GM23338 (cell line): ENCODE data around the gene RFC2. TPM values are rescaled to one million over a fixed set of nuclear protein-coding genes. Genes with fewer than 3 reads are reported as not detected.
A peak's percentile ranks its signal among the peaks of the same experiment; 100 is the strongest.

ENCODE experiments used
- ATAC-seq: fragments of 200-7000 bp; cut with Tn5 transposase; 3 replicates; pipeline ENCODE4 v1.9.1; 2020
- DNase-seq: peaks from one replicate; pipeline ENCODE4 v3.0.0-alpha.2; 2015; ENCODE audit warnings: low spot score
- H2AFZ ChIP-seq: fragments of 200-600 bp; sonication (generic); 2 replicates; pipeline ENCODE4 v1.8.0; 2016; ENCODE audit warnings: antibody characterized with exemption, mild to moderate bottlenecking, moderate library complexity
- H3F3A ChIP-seq: fragments of 200-600 bp; sonication (generic); replicated peaks from 2 replicates; pipeline ENCODE4 v1.8.0; 2017; ENCODE audit warnings: antibody characterized with exemption, mixed run types, low read depth
- H3K27ac ChIP-seq: fragments of 200-600 bp; sonication (generic); 2 replicates; pipeline ENCODE4 v1.6.1; 2016; ENCODE audit warnings: low read depth
- H3K27me3 ChIP-seq: fragments of 200-600 bp; sonication (generic); 2 replicates; pipeline ENCODE4 v1.8.0; 2016; ENCODE audit warnings: mild to moderate bottlenecking, mixed run types, moderate library complexity; ENCODE audit not compliant: insufficient read depth
- H3K36me3 ChIP-seq: fragments of 200-600 bp; sonication (generic); 2 replicates; pipeline ENCODE4 v1.8.0; 2016; ENCODE audit warnings: mild to moderate bottlenecking; ENCODE audit not compliant: insufficient read depth
- H3K4me1 ChIP-seq: fragments of 200-600 bp; sonication (generic); 2 replicates; pipeline ENCODE4 v1.8.0; 2016; ENCODE audit warnings: mild to moderate bottlenecking, moderate library complexity; ENCODE audit not compliant: insufficient read depth
- H3K4me2 ChIP-seq: fragments of 200-600 bp; sonication (generic); 2 replicates; pipeline ENCODE4 v1.7.1; 2017; ENCODE audit warnings: mixed run types
- H3K4me3 ChIP-seq: fragments of 200-600 bp; sonication (generic); 2 replicates; pipeline ENCODE4 v1.6.1; 2016; ENCODE audit warnings: mixed run types
- H3K79me2 ChIP-seq: fragments of 200-600 bp; sonication (generic); replicated peaks from 2 replicates; pipeline ENCODE4 v1.8.0; 2017; ENCODE audit warnings: mild to moderate bottlenecking; ENCODE audit not compliant: insufficient read depth
- H3K9me2 ChIP-seq: fragments of 200-600 bp; sonication (generic); 2 replicates; pipeline ENCODE4 v1.8.0; 2017; ENCODE audit not compliant: insufficient read depth
- H4K20me1 ChIP-seq: fragments of 200-600 bp; sonication (generic); replicated peaks from 2 replicates; pipeline ENCODE4 v1.8.0; 2017; ENCODE audit warnings: mild to moderate bottlenecking; ENCODE audit not compliant: insufficient read depth
- H3K27ac Mint-ChIP-seq: 2 replicates; pipeline ENCODE4 v1.8.0; 2020; ENCODE audit warnings: inconsistent platforms, mild to moderate bottlenecking, moderate library complexity, mixed read lengths
- H3K27me3 Mint-ChIP-seq: 3 replicates; pipeline ENCODE4 v1.8.0; 2022; ENCODE audit warnings: low read depth, mild to moderate bottlenecking, moderate library complexity, mixed read lengths, inconsistent platforms; ENCODE audit not compliant: insufficient read depth, poor library complexity
- H3K36me3 Mint-ChIP-seq: 3 replicates; pipeline ENCODE4 v1.8.0; 2021; ENCODE audit warnings: low read depth, mild to moderate bottlenecking, inconsistent platforms, moderate library complexity, mixed read lengths
- H3K4me1 Mint-ChIP-seq: 3 replicates; pipeline ENCODE4 v1.8.0; 2020; ENCODE audit warnings: mild to moderate bottlenecking, inconsistent platforms, mixed read lengths
- H3K4me3 Mint-ChIP-seq: 3 replicates; pipeline ENCODE4 v1.8.0; 2021; ENCODE audit warnings: moderate library complexity, mild to moderate bottlenecking, inconsistent platforms, mixed read lengths
- H3K9me3 Mint-ChIP-seq: 3 replicates; pipeline ENCODE4 v1.8.0; 2020; ENCODE audit warnings: moderate library complexity, mild to moderate bottlenecking, inconsistent platforms, mixed read lengths
- EZH2phosphoT487 ChIP-seq: fragments of 200-600 bp; sonication (generic); IDR thresholded peaks from one replicate; pipeline ENCODE4 v1.8.1; 2018; ENCODE audit warnings: antibody characterized with exemption; ENCODE audit not compliant: unreplicated experiment
- JUNB ChIP-seq: IDR thresholded peaks from one replicate; pipeline ENCODE4 v1.6.1; 2016; ENCODE audit warnings: antibody characterized with exemption; ENCODE audit not compliant: unreplicated experiment
- NANOG ChIP-seq: IDR thresholded peaks from 2 replicates; pipeline ENCODE4 v1.6.1; 2016; ENCODE audit warnings: antibody characterized with exemption, borderline replicate concordance
- POLR2AphosphoS5 ChIP-seq: IDR thresholded peaks from 2 replicates; pipeline ENCODE4 v1.6.1; 2016; ENCODE audit warnings: antibody characterized with exemption, low read depth
- REST ChIP-seq: IDR thresholded peaks from one replicate; pipeline ENCODE4 v1.6.1; 2018; ENCODE audit warnings: antibody characterized with exemption; ENCODE audit not compliant: unreplicated experiment
- STAT1 ChIP-seq: IDR thresholded peaks from one replicate; pipeline ENCODE4 v1.6.1; 2016; ENCODE audit warnings: antibody characterized with exemption; ENCODE audit not compliant: unreplicated experiment
- ZNF114 ChIP-seq: fragments of 250-450 bp; sonication (Bioruptor Pico); IDR thresholded peaks from 2 replicates; pipeline ENCODE4 v1.5.0; 2020; ENCODE audit warnings: mild to moderate bottlenecking, moderate library complexity
- ZNF331 ChIP-seq: fragments of 250-450 bp; sonication (Bioruptor Pico); IDR thresholded peaks from 2 replicates; pipeline ENCODE4 v1.5.0; 2020; ENCODE audit warnings: low read depth, mild to moderate bottlenecking, moderate library complexity
- ZNF462 ChIP-seq: fragments of 250-450 bp; sonication (Bioruptor Pico); IDR thresholded peaks from 2 replicates; pipeline ENCODE4 v1.5.0; 2020; ENCODE audit warnings: mild to moderate bottlenecking, moderate library complexity
- polyA plus RNA-seq: library from polyadenylated mRNA; unstranded; fragments of >200 nt; fragmentation: Nextera tagmentation; extraction: Ambion mirVana; gene quantifications from 2 replicates; pipeline ENCODE4 v1.2.1, GENCODE V29; 2016
- total RNA-seq: library from RNA; depleted of rRNA; stranded (reverse); fragments of >200 nt; shearing (Covaris generic); gene quantifications from 2 replicates; pipeline ENCODE4 v1.2.3, GENCODE V29; 2014

The RFC2 gene
- total and polyA plus RNA-seq, 2 experiments from 2014 or later: 56.4 to 75.2 TPM

- TF ChIP-seq ZNF462 (CRISPR knock-in tag): no peak
Measured at GRCh38 chr7:74266191-74266963, 12.2 kb upstream of the RFC2 start (continued).

- H3K27me3 ChIP-seq: no peaks in the 10 kb centered on the region
- no peak overlapping the region for H3K4me3 ChIP-seq
- ATAC-seq (no peak), DNase-seq (no peak)
- H3K27ac ChIP-seq: no peak overlapping the region
- H3F3A ChIP-seq: no peaks in the 10 kb centered on the region
- Mint-ChIP-seq H3K27ac (no peak overlapping the region), H3K4me1 (no peaks in the 10 kb centered on the region), H3K36me3 (no peaks in the 10 kb centered on the region), H3K9me3 (no peaks in the 10 kb centered on the region), H3K4me3 (no peak overlapping the region), H3K27me3 (peaks cover 10% of the 10 kb centered on the region)
- H3K4me1 ChIP-seq: 0 out of 2 replicates have a peak, but pooled peaks cover 3% of the 10 kb centered on the region
- no peaks in the 10 kb centered on the region for H3K79me2 ChIP-seq
- H3K9me2 ChIP-seq: no peaks in the 10 kb centered on the region
- H4K20me1 ChIP-seq: no peaks in the 10 kb centered on the region
- no peak overlapping the region for H3K4me2 ChIP-seq
- 0 out of 2 replicates have a peak overlapping the region, but pooled peaks have one; percentile 32 for H2AFZ ChIP-seq
- no peaks in the 10 kb centered on the region for H3K36me3 ChIP-seq
- TF ChIP-seq ZNF331 (CRISPR knock-in tag): no peak
- no peak for TF ChIP-seq STAT1
- TF ChIP-seq POLR2AphosphoS5: no peak
- no peak for TF ChIP-seq REST
- TF ChIP-seq JUNB: no peak
- TF ChIP-seq NANOG: no peak
- no peak for TF ChIP-seq ZNF114 (CRISPR knock-in tag)
- no peak for TF ChIP-seq EZH2phosphoT487
Measured at GRCh38 chr7:74263399-74264120, 9.4 kb upstream of the RFC2 start.
